ENCODE data around the gene SLC1A2.

DNA sequence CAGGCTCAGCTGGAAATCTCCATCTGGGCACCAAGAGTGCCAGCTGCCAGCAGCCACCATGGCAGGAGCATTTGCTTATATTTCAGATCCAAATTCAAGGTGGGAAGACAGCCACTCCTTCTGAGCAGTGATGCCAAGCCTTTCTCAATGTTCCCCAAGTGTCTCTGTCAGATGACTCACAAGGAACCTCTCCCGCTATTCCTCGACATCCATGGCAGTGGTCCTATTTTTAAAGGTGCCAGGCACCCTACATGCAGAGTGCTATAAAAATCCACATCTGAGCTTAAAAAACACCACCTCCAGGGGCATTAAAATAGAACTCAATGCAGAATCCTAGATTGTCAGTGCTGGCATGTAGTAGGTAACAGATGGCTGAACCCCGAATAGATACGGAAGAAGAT is 112.1 kb downstream of the SLC1A2 start:
- TF ChIP-seq, protein P1, sequence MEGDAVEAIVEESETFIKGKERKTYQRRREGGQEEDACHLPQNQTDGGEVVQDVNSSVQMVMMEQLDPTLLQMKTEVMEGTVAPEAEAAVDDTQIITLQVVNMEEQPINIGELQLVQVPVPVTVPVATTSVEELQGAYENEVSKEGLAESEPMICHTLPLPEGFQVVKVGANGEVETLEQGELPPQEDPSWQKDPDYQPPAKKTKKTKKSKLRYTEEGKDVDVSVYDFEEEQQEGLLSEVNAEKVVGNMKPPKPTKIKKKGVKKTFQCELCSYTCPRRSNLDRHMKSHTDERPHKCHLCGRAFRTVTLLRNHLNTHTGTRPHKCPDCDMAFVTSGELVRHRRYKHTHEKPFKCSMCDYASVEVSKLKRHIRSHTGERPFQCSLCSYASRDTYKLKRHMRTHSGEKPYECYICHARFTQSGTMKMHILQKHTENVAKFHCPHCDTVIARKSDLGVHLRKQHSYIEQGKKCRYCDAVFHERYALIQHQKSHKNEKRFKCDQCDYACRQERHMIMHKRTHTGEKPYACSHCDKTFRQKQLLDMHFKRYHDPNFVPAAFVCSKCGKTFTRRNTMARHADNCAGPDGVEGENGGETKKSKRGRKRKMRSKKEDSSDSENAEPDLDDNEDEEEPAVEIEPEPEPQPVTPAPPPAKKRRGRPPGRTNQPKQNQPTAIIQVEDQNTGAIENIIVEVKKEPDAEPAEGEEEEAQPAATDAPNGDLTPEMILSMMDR (IDR thresholded peaks at IDR 0.05), result no peak
- TF ChIP-seq EZH2 (IDR thresholded peaks at IDR 0.05) (no peak), EZH2phosphoT487 (IDR thresholded peaks at IDR 0.05) (no peak)

All from neural progenitor cell (in vitro differentiated cells).